ENCODE results near the gene FN3KRP. TPM values are rescaled to one million over a fixed set of nuclear protein-coding genes. Genes with fewer than 3 reads are reported as not detected.
A peak's percentile ranks its signal among the peaks of the same experiment; 100 is the strongest.

The FN3KRP gene
- total RNA-seq, 1 experiment from 2014 or later: 19.7 TPM

DNA sequence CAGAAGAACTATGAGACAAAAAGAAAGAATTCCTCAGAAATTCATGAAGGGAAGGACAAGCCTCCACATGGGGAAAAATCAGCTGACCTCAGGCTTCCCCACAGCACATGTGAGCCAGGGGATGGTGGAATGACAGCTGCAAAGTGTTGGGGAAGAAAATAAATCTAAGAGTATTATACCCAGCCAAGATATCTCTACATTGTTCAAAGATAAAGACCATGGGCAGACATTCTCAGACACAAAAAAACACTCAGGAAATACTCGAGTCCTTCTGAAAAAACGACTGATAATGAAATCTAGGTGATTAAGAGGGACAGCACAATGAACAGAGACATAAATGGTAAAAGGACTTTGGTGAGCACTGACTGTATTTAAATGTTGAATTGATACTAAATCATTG is 21.9 kb upstream of the FN3KRP start:
- H3K27me3 Mint-ChIP-seq (ENCODE audit: low read depth): peaks cover 43% of the 10 kb centered on the region
- no peak overlapping the region for H3K27ac Mint-ChIP-seq
- no peak overlapping the region for H3K4me3 Mint-ChIP-seq
- DNase-seq (ENCODE audit: low spot score): no peak
- CTCF ChIA-PET: interaction anchor here (1.2 kb wide), 1 partner anchor 26 kb away, joined by 3 read pairs; no protein-coding TSS in a partner anchor
- H3K9me3 Mint-ChIP-seq: peaks cover 8% of the 10 kb centered on the region
- no peak for ATAC-seq
- POLR2A ChIA-PET: no interaction called here
- no peak for TF ChIP-seq KAT7 (CRISPR knock-in tag; IDR thresholded peaks at IDR 0.05; ENCODE audit: borderline replicate concordance)
- H3K4me1 Mint-ChIP-seq: no peaks in the 10 kb centered on the region
- peaks cover 4% of the 10 kb centered on the region for H3K36me3 Mint-ChIP-seq

DNA sequence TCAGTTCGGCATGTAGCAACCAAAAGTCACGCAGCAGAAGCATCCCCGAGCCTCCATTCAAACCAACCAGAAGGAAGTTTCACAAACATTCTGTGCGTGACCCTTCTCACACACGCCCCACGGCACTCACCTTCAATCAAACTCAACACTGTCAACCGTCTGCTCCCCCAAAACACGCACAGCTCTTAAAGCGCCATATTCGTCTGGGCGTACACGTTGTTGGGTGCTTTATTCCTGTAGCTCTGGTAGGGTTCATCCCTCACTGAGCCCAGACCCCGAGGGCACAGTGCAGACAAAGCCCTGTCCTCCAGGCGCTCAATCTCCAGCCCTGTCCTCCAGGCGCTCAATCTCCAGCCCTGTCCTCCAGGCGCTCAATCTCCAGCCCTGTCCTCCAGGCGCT is 20.2 kb upstream of the FN3KRP start:
- TF ChIP-seq RORB (CRISPR knock-in tag; IDR thresholded peaks at IDR 0.05) (no peak), CREM (CRISPR knock-in tag; IDR thresholded peaks at IDR 0.05) (no peak), IRF2 (CRISPR knock-in tag; IDR thresholded peaks at IDR 0.05; ENCODE audit: borderline replicate concordance, low read depth) (no peak), ZNF396 (CRISPR knock-in tag; IDR thresholded peaks at IDR 0.05; ENCODE audit: borderline replicate concordance) (no peak), ZNF671 (CRISPR knock-in tag; IDR thresholded peaks at IDR 0.05) (no peak), JAZF1 (CRISPR knock-in tag; IDR thresholded peaks at IDR 0.05) (no peak), KAT7 (CRISPR knock-in tag; IDR thresholded peaks at IDR 0.05; ENCODE audit: borderline replicate concordance) (no peak), MYBL2 (CRISPR knock-in tag; IDR thresholded peaks at IDR 0.05) (no peak), SMAD4 (CRISPR knock-in tag; IDR thresholded peaks at IDR 0.05) (no peak), ATF1 (CRISPR knock-in tag; IDR thresholded peaks at IDR 0.05) (no peak), ETV6 (CRISPR knock-in tag; IDR thresholded peaks at IDR 0.05) (no peak), FOXJ3 (CRISPR knock-in tag; IDR thresholded peaks at IDR 0.05; ENCODE audit: borderline replicate concordance) (no peak)
- TF ChIP-seq, protein P1, sequence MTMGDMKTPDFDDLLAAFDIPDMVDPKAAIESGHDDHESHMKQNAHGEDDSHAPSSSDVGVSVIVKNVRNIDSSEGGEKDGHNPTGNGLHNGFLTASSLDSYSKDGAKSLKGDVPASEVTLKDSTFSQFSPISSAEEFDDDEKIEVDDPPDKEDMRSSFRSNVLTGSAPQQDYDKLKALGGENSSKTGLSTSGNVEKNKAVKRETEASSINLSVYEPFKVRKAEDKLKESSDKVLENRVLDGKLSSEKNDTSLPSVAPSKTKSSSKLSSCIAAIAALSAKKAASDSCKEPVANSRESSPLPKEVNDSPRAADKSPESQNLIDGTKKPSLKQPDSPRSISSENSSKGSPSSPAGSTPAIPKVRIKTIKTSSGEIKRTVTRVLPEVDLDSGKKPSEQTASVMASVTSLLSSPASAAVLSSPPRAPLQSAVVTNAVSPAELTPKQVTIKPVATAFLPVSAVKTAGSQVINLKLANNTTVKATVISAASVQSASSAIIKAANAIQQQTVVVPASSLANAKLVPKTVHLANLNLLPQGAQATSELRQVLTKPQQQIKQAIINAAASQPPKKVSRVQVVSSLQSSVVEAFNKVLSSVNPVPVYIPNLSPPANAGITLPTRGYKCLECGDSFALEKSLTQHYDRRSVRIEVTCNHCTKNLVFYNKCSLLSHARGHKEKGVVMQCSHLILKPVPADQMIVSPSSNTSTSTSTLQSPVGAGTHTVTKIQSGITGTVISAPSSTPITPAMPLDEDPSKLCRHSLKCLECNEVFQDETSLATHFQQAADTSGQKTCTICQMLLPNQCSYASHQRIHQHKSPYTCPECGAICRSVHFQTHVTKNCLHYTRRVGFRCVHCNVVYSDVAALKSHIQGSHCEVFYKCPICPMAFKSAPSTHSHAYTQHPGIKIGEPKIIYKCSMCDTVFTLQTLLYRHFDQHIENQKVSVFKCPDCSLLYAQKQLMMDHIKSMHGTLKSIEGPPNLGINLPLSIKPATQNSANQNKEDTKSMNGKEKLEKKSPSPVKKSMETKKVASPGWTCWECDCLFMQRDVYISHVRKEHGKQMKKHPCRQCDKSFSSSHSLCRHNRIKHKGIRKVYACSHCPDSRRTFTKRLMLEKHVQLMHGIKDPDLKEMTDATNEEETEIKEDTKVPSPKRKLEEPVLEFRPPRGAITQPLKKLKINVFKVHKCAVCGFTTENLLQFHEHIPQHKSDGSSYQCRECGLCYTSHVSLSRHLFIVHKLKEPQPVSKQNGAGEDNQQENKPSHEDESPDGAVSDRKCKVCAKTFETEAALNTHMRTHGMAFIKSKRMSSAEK (CRISPR knock-in tag; IDR thresholded peaks at IDR 0.05; ENCODE audit: borderline replicate concordance): no peak
- TF ChIP-seq, protein P2, sequence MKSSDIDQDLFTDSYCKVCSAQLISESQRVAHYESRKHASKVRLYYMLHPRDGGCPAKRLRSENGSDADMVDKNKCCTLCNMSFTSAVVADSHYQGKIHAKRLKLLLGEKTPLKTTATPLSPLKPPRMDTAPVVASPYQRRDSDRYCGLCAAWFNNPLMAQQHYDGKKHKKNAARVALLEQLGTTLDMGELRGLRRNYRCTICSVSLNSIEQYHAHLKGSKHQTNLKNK (CRISPR knock-in tag; IDR thresholded peaks at IDR 0.05): no peak
- Mint-ChIP-seq H3K4me3 (no peak overlapping the region), H3K27ac (no peak overlapping the region), H3K36me3 (peaks cover 4% of the 10 kb centered on the region), H3K4me1 (no peaks in the 10 kb centered on the region), H3K9me3 (peaks cover 8% of the 10 kb centered on the region), H3K27me3 (ENCODE audit: low read depth) (peaks cover 58% of the 10 kb centered on the region)
- POLR2A ChIA-PET: no interaction called here
- no peak for DNase-seq (ENCODE audit: low spot score)
- CTCF ChIA-PET: no interaction called here
- ATAC-seq: no peak

DNA sequence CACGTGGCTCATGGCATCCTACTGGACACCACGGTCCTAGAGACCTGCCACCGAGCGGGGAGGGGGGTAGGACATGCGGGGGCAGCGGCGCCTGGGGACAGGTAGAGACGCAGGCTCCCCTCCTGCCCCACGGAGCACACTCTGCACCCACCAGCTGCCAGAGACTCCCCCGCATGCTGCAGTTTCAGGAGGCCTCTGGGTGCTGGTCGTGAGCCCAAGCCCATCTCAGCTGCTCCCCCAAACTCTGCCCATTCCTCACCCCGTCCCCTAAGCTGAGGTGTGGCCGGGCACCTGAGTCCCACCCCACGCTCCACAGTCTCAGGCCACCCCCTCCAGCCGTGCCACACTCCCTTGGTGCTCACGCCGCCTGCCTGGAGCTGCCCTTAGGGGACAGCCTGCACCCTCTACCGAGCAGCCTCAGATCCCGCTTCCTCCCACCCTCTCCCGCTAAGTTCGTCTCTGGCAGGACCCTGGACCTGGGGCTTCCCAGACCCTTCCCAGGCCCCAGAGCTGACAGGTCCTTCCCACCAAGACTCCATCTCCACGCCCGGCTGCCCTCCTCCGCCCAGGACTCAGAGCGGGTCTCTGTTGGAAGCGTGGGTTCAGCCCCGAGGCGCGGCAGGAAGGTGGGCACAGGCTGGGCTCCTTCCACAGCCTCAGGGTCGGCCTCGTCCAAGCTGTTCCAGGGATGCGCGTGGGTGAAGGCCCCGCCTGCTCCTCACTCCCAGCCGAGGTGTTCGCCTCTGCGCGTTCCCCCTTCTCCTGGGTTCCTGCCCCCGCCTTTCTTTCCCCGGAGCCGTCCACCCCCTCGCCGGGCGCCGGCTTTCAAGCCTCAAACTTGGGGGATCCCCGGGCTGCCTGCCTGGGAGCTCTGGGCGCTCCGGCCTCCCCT is 19.3 kb upstream of the FN3KRP start:
- peak; percentile 38 for DNase-seq (ENCODE audit: low spot score)
- Mint-ChIP-seq H3K27me3 (ENCODE audit: low read depth) (peaks cover 58% of the 10 kb centered on the region), H3K27ac (no peak overlapping the region), H3K4me3 (peak overlapping the region; percentile 60), H3K4me1 (no peaks in the 10 kb centered on the region), H3K9me3 (peaks cover 8% of the 10 kb centered on the region), H3K36me3 (peaks cover 4% of the 10 kb centered on the region)
- no peak; the same call in 1 of the 2 replicates for ATAC-seq
- POLR2A ChIA-PET: no interaction called here
- no peak for TF ChIP-seq PRRX2 (CRISPR knock-in tag; IDR thresholded peaks at IDR 0.05)
- CTCF ChIA-PET: interaction anchor here (0.9 to 2.0 kb wide), 5 partner anchors 15 to 71 kb away, joined by 3 to 9 read pairs (median 3); no protein-coding TSS in a partner anchor

DNA sequence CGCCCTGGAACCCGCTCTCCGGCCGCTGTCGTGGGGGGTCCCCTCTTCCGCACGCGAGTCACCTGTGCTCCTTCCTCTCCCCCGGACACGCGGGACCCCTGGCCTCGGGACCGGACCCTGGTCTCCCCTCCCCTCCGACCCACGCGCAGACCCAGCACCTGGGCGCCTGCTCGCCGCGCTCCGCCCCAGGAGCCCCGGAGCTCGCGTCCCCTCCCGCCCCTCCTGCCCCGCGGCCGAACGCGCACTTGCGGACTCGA is 18.8 kb upstream of the FN3KRP start:
- TF ChIP-seq ATF1 (CRISPR knock-in tag; IDR thresholded peaks at IDR 0.05) (no peak), FOXJ3 (CRISPR knock-in tag; IDR thresholded peaks at IDR 0.05; ENCODE audit: borderline replicate concordance) (no peak), ELF4 (CRISPR knock-in tag; IDR thresholded peaks at IDR 0.05; ENCODE audit: low read depth) (no peak), MXD4 (CRISPR knock-in tag; IDR thresholded peaks at IDR 0.05; ENCODE audit: borderline replicate concordance) (no peak), ZNF671 (CRISPR knock-in tag; IDR thresholded peaks at IDR 0.05) (no peak), TP53 (CRISPR knock-in tag; IDR thresholded peaks at IDR 0.05) (no peak), NFE2L1 (CRISPR knock-in tag; IDR thresholded peaks at IDR 0.05) (no peak)
- TF ChIP-seq, protein P2 (CRISPR knock-in tag; IDR thresholded peaks at IDR 0.05): no peak
- TF ChIP-seq, protein P3, sequence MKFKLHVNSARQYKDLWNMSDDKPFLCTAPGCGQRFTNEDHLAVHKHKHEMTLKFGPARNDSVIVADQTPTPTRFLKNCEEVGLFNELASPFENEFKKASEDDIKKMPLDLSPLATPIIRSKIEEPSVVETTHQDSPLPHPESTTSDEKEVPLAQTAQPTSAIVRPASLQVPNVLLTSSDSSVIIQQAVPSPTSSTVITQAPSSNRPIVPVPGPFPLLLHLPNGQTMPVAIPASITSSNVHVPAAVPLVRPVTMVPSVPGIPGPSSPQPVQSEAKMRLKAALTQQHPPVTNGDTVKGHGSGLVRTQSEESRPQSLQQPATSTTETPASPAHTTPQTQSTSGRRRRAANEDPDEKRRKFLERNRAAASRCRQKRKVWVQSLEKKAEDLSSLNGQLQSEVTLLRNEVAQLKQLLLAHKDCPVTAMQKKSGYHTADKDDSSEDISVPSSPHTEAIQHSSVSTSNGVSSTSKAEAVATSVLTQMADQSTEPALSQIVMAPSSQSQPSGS (CRISPR knock-in tag; IDR thresholded peaks at IDR 0.05; ENCODE audit: borderline replicate concordance, low read depth): no peak
- TF ChIP-seq, protein P4, sequence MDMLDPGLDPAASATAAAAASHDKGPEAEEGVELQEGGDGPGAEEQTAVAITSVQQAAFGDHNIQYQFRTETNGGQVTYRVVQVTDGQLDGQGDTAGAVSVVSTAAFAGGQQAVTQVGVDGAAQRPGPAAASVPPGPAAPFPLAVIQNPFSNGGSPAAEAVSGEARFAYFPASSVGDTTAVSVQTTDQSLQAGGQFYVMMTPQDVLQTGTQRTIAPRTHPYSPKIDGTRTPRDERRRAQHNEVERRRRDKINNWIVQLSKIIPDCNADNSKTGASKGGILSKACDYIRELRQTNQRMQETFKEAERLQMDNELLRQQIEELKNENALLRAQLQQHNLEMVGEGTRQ (CRISPR knock-in tag; IDR thresholded peaks at IDR 0.05): no peak
- CTCF ChIA-PET: interaction anchor here (0.9 to 2.0 kb wide), 5 partner anchors 14 to 70 kb away, joined by 3 to 9 read pairs (median 3); no protein-coding TSS in a partner anchor
- Mint-ChIP-seq H3K27ac (no peak overlapping the region), H3K4me3 (peak overlapping the region; percentile 60), H3K4me1 (no peaks in the 10 kb centered on the region), H3K36me3 (peaks cover 4% of the 10 kb centered on the region), H3K27me3 (ENCODE audit: low read depth) (peaks cover 58% of the 10 kb centered on the region), H3K9me3 (peaks cover 8% of the 10 kb centered on the region)
- no peak for ATAC-seq
- DNase-seq (ENCODE audit: low spot score): no peak
- POLR2A ChIA-PET: no interaction called here

All from WTC11 (cell line).